Endothelial cell of umbilical vein (primary cell): ENCODE results near the gene PARD3B. TPM values are rescaled to one million over a fixed set of nuclear protein-coding genes. Genes with fewer than 3 reads are reported as not detected.
A peak's percentile ranks its signal among the peaks of the same experiment; 100 is the strongest.

Experiments used
- BruUV-seq: library from RNA; stranded (reverse); fragments of 400-500 nt; replicated peaks from 2 replicates; lab custom pipeline; 2021; lab: Mats Ljungman, UMichigan
- CTCF ChIA-PET: fragments of 300-600, 350-600 bp; sonication (Branson Sonifier 250); formaldehyde crosslinking; loops from one replicate; lab custom pipeline; 2021; ENCODE audit warnings: antibody characterized with exemption, inconsistent platforms; lab: Charles Lee
- POLR2A ChIA-PET: fragments of 300-600, 350-600 bp; sonication (Branson Sonifier 250); formaldehyde crosslinking; loops from one replicate; lab custom pipeline; 2021; ENCODE audit warnings: antibody characterized with exemption, inconsistent platforms; lab: Charles Lee
- DNase-seq: peaks from one replicate; pipeline ENCODE4 v3.0.0-alpha.2; 2011; ENCODE audit warnings: low read depth, low spot score
- FAIRE-seq: peaks from 2 replicates; lab custom pipeline; 2011; peaks lifted over from hg19 to GRCh38; lab: Jason Lieb, UNC
- H2AFZ ChIP-seq: 2 replicates; pipeline ENCODE4 v1.6.0; 2012; ENCODE audit warnings: low read depth, low read length, control low read depth, inconsistent platforms
- H3K27ac ChIP-seq: 2 replicates; pipeline ENCODE4 v1.5.1; 2011; ENCODE audit warnings: low read depth, mild to moderate bottlenecking, control low read depth, low read length, moderate library complexity; ENCODE audit not compliant: insufficient read depth
- H3K27me3 ChIP-seq, 2 experiments: 2 replicates each; pipeline versions ENCODE4 v1.6.0 to v1.6.1; 2011; ENCODE audit warnings: low read length in 2 of 2, mixed read lengths in 1 of 2; ENCODE audit not compliant: control insufficient read depth in 2 of 2, insufficient read depth in 2 of 2
- H3K36me3 ChIP-seq, 2 experiments: 2 replicates in 1 of 2; 3 replicates in 1 of 2; pipeline ENCODE4 v1.5.1; 2011; ENCODE audit warnings: low read length in 2 of 2, mild to moderate bottlenecking in 1 of 2, moderate library complexity in 1 of 2; ENCODE audit not compliant: control insufficient read depth in 2 of 2, insufficient read depth in 2 of 2; ENCODE audit errors: extremely low read depth in 1 of 2
- H3K4me1 ChIP-seq: 3 replicates; pipeline ENCODE4 v1.5.1; 2011; ENCODE audit warnings: mild to moderate bottlenecking, low read length; ENCODE audit not compliant: control insufficient read depth, insufficient read depth; ENCODE audit errors: extremely low read depth
- H3K4me2 ChIP-seq: 2 replicates; pipeline ENCODE4 v1.6.1; 2011; ENCODE audit warnings: low read length, control low read depth, mixed read lengths; ENCODE audit not compliant: insufficient read depth
- H3K4me3 ChIP-seq, 3 experiments: fragments of 200-600 bp in 1 of 3; sonication (generic), shearing (Covaris generic) in 1 of 3; replicated peaks in 1 of 3; 2 replicates each; pipeline ENCODE4 v1.5.1; 2011 to 2016; ENCODE audit warnings: control low read depth in 3 of 3, low read length in 3 of 3, mild to moderate bottlenecking in 2 of 3, inconsistent platforms in 1 of 3, low read depth in 1 of 3, moderate library complexity in 1 of 3; ENCODE audit not compliant: insufficient read depth in 1 of 3
- H3K79me2 ChIP-seq: 2 replicates; pipeline ENCODE4 v1.6.0; 2012; ENCODE audit warnings: low read length, inconsistent platforms; ENCODE audit not compliant: control insufficient read depth, insufficient read depth
- H3K9ac ChIP-seq: replicated peaks from 2 replicates; pipeline ENCODE3; 2011; ENCODE audit warnings: low read length, control low read depth; ENCODE audit not compliant: insufficient read depth; ENCODE audit errors: extremely low read depth
- H3K9me1 ChIP-seq: replicated peaks from 3 replicates; pipeline ENCODE4 v1.6.0; 2011; ENCODE audit warnings: mild to moderate bottlenecking, low read length; ENCODE audit not compliant: control insufficient read depth, insufficient read depth; ENCODE audit errors: extremely low read depth
- H3K9me3 ChIP-seq: replicated peaks from 2 replicates; pipeline ENCODE4 v1.5.1; 2012; ENCODE audit warnings: low read length, inconsistent platforms; ENCODE audit not compliant: control insufficient read depth, insufficient read depth
- H4K20me1 ChIP-seq: replicated peaks from 2 replicates; pipeline ENCODE3; 2011; ENCODE audit warnings: mild to moderate bottlenecking, low read length; ENCODE audit not compliant: control insufficient read depth, insufficient read depth; ENCODE audit errors: extremely low read depth
- EZH2 ChIP-seq: IDR thresholded peaks from 2 replicates; pipeline ENCODE4 v1.6.1; 2012; ENCODE audit warnings: borderline replicate concordance, low read depth, mild to moderate bottlenecking, moderate library complexity, low read length, inconsistent platforms; ENCODE audit not compliant: severe bottlenecking
- FOS ChIP-seq: IDR thresholded peaks from 2 replicates; pipeline ENCODE4 v1.6.1; 2011; ENCODE audit warnings: mild to moderate bottlenecking, low read length, moderate library complexity, borderline replicate concordance; ENCODE audit not compliant: insufficient read depth
- GATA2 ChIP-seq: IDR thresholded peaks from 2 replicates; pipeline ENCODE4 v1.7.0; 2011; ENCODE audit warnings: low read depth, mild to moderate bottlenecking, moderate library complexity, mixed read lengths, low read length; ENCODE audit not compliant: insufficient read length, insufficient read depth
- JUN ChIP-seq: IDR thresholded peaks from 2 replicates; pipeline ENCODE4 v1.6.1; 2011; ENCODE audit warnings: borderline replicate concordance, low read depth; ENCODE audit not compliant: insufficient read length, insufficient read depth
- MAX ChIP-seq: IDR thresholded peaks from 2 replicates; pipeline ENCODE4 v1.6.1; 2011; ENCODE audit not compliant: insufficient read depth, insufficient read length
- MYC ChIP-seq: IDR thresholded peaks from one replicate; pipeline ENCODE4 v1.6.1; 2011; ENCODE audit warnings: mild to moderate bottlenecking, low read depth, low read length
- POLR2A ChIP-seq: IDR thresholded peaks from 2 replicates; pipeline ENCODE4 v1.6.1; 2012; ENCODE audit warnings: low read depth, mild to moderate bottlenecking, control low read depth, low read length
- POLR2AphosphoS5 ChIP-seq: IDR thresholded peaks from 2 replicates; pipeline ENCODE4 v1.6.1; 2012; ENCODE audit warnings: low read depth, mild to moderate bottlenecking, control low read depth, low read length, moderate library complexity; ENCODE audit not compliant: insufficient read depth
- dilution Hi-C: fragments of 300-500 bp; cut with MboI; formaldehyde crosslinking; loops from one replicate; pipeline ENCODE4 v1.15.0; 2019; ENCODE audit warnings: low sequenced_read_pairs; ENCODE audit not compliant: extremely low pct_ligation_motif_present
- intact Hi-C: fragments of 100-400 bp; cut with micrococcal nuclease; formaldehyde crosslinking; loops from one replicate; pipeline ENCODE4 v1.10.0; 2022
- polyA plus RNA-seq, 4 experiments: library from polyadenylated mRNA; depleted of rRNA in 3 of 4; stranded (reverse) in 3 of 4; unstranded in 1 of 4; fragments of >200 nt; gene quantifications; 2 replicates each; pipeline versions ENCODE4 v1.2.1 to v1.2.3, GENCODE V29; 2011 to 2012; ENCODE audit warnings: missing spikeins in 1 of 4
- total RNA-seq: library from RNA; stranded (reverse); gene quantifications from 2 replicates; pipeline ENCODE4 v1.2.3, GENCODE V29; 2021
- TF ChIP-seq, protein P1 (sequence below), 2 donors: IDR thresholded peaks; 1 replicate in 1 of 2; 2 replicates in 1 of 2; pipeline ENCODE4 v1.5.1; 2011; ENCODE audit warnings: low read length in 2 of 2, mild to moderate bottlenecking in 2 of 2, moderate library complexity in 2 of 2, control low read depth in 1 of 2, inconsistent platforms in 1 of 2, low read depth in 1 of 2; ENCODE audit not compliant: insufficient read depth in 1 of 2; ENCODE audit errors: extremely low read depth in 1 of 2

The PARD3B gene
- total and polyA plus RNA-seq, 2 donors (not counting 3 experiments of a cell fraction or from before 2014, with no cell fraction given): 2.2 to 30.9 TPM

DNA sequence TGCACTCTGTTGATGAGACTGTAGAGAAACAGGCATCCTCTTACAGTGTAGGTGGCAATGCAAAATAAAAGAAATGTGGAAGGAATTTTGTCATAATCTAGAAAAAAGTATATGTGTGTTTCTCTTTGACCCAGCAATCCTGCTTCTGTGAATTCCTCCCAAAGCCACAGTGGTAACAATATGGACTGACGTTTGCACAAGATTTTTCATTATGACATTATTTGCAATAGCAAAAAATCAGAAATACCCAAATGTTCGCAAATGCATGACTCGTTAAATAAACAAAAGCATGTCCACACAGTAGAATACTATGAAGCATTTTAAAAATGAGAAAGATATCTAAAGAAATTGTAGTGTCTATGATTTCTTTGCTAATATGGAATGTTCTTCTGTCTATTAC is 881.8 kb downstream of the PARD3B start:
- peak; percentile 39 for TF ChIP-seq FOS
- no peak for TF ChIP-seq POLR2A
- peak; percentile 10 for TF ChIP-seq JUN
- Histone ChIP-seq H3K36me3 (no peaks in the 10 kb centered on the region), H3K79me2 (no peaks in the 10 kb centered on the region), H3K4me2 (no peak overlapping the region), H3K27ac (no peak overlapping the region), H4K20me1 (no peaks in the 10 kb centered on the region), H3K27me3 (no peaks in the 10 kb centered on the region), H3K9ac (no peak overlapping the region), H2AFZ (no peak overlapping the region), H3K4me3 (no peak overlapping the region), H3K4me1 (peaks cover 16% of the 10 kb centered on the region), H3K9me1 (no peaks in the 10 kb centered on the region), H3K9me3 (no peaks in the 10 kb centered on the region)
- dilution Hi-C loops (no loop called here), intact Hi-C loops (no loop called here)
- ChIA-PET CTCF (no interaction called here), POLR2A (no interaction called here)
- FAIRE-seq (peak; percentile 42), DNase-seq (peak; percentile 23)
- BruUV-seq: no TSS peak

- CTCF ChIA-PET: no interaction called here
- Histone ChIP-seq H3K9me3 (no peaks in the 10 kb centered on the region), H3K9ac (no peak overlapping the region), H3K36me3 (no peaks in the 10 kb centered on the region), H3K4me1 (peaks cover 16% of the 10 kb centered on the region), H2AFZ (no peak overlapping the region), H3K4me2 (no peak overlapping the region), H4K20me1 (no peaks in the 10 kb centered on the region), H3K27me3 (no peaks in the 10 kb centered on the region), H3K79me2 (no peaks in the 10 kb centered on the region), H3K27ac (no peak overlapping the region), H3K4me3 (no peak overlapping the region), H3K9me1 (no peaks in the 10 kb centered on the region)
- FAIRE-seq: no peak
- intact Hi-C loops: no loop called here
- no TSS peak for BruUV-seq
- TF ChIP-seq MAX (no peak), GATA2 (no peak), POLR2AphosphoS5 (no peak), FOS (no peak), POLR2A (no peak), JUN (no peak), EZH2 (no peak), MYC (no peak)
- TF ChIP-seq, protein P1, sequence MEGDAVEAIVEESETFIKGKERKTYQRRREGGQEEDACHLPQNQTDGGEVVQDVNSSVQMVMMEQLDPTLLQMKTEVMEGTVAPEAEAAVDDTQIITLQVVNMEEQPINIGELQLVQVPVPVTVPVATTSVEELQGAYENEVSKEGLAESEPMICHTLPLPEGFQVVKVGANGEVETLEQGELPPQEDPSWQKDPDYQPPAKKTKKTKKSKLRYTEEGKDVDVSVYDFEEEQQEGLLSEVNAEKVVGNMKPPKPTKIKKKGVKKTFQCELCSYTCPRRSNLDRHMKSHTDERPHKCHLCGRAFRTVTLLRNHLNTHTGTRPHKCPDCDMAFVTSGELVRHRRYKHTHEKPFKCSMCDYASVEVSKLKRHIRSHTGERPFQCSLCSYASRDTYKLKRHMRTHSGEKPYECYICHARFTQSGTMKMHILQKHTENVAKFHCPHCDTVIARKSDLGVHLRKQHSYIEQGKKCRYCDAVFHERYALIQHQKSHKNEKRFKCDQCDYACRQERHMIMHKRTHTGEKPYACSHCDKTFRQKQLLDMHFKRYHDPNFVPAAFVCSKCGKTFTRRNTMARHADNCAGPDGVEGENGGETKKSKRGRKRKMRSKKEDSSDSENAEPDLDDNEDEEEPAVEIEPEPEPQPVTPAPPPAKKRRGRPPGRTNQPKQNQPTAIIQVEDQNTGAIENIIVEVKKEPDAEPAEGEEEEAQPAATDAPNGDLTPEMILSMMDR (IDR thresholded peaks at IDR 0.05; ENCODE audit: extremely low read depth in 1 of 2, insufficient read depth in 1 of 2, low read depth in 1 of 2, low read length in 2 of 2): no peak
- DNase-seq: no peak
- POLR2A ChIA-PET: no interaction called here
- dilution Hi-C loops: no loop called here
Measured at GRCh38 chr2:205428811-205429210, 883.5 kb downstream of the PARD3B start.
